Hindlimb muscle (tissue), 1 donor: ENCODE measurements around the gene CD163. TPM values are rescaled to one million over a fixed set of nuclear protein-coding genes. Genes with fewer than 3 reads are reported as not detected.
"Not testable (repeated sequence)": the region's sequence is repeated elsewhere in the genome, so short reads cannot be mapped to it uniquely, and the experiment has no call there.

ENCODE experiments used
- DNase-seq: peaks from one replicate; pipeline ENCODE4 v3.0.0-alpha.2; 2013
- polyA plus RNA-seq: library from polyadenylated mRNA; unstranded; fragments of 120-200 nt; gene quantifications from one replicate; pipeline ENCODE4 v1.2.1, GENCODE V29; 2013; ENCODE audit not compliant: insufficient read length

CD163 gene
- polyA plus RNA-seq = 25.1 TPM

DNA sequence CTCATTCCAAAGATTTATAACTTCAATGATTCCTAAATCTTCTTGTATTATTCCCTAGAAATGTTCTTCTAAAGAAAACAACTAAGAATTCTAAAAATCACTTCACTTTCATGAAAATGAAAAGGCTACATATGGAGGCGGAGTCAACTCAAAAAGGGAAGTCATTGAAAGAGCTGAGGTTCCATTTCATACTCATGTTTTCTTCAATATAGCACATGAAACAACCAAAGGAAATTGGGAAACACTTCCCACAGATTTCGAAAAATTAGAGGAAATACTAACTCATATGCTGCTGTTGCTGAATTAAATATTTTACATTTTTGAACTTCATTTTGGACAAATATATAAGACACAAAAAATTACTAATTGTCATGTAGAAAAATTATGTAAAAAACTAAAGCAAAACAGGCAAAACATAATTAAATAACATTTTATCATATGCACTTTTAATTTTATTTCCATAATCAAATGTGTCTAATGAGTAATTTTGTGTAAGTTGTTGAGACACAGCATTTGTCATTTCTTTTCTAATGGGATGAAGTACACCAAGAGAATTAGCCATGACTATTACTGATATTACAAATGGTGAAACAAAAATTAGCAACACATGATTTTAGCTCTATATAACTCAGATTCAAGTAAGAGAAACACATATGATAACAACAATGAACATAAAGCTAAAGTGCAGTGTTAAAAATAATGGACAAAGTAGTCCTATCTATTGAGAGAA is at the start of gene CD163:
CD163 (minus strand) TSS at position 92 of the 730 bp plus-strand sequence; CDS start at position 5, 87 bp downstream.
- no peak for DNase-seq

DNA sequence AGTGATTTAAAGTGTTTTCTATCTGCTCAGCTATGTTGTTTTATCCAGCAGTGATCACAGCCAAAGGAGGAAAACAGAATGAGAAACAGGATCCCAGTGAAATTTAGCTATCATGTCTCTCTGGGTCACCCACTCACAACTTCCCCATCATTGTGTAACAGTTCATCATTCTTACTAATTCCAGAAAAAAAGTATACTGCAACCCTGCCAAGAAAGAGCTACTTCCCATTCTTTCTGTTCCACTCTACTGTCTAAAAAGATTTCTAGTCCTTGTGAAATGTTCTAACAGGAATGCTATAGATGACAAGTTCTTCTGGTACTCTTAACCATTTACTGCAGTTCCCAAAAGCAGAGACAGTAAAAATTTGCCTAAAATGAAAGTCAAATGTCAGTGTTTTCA is 39.2 kb upstream of the CD163 start:
- DNase-seq = no peak

DNA sequence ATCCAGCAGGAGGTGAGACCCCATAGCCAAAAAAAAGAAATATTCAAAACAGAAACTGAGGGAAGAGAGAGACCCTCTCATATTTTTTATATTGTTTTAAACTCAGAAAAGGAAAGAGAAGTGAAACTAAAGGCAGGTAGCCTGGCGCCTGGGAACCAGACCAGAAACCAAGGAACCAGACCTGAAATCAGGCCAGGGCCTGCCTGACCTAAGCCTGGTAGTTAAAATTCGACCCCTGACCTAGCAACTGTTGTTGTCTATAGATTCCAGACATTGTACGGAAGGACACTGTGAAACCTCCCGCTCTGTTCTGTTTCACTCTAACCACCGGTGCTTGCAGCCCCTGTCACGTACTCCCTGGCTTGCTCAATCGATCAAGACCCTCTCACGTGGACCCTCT is 38.5 kb upstream of the CD163 start:
- DNase-seq = no peak

DNA sequence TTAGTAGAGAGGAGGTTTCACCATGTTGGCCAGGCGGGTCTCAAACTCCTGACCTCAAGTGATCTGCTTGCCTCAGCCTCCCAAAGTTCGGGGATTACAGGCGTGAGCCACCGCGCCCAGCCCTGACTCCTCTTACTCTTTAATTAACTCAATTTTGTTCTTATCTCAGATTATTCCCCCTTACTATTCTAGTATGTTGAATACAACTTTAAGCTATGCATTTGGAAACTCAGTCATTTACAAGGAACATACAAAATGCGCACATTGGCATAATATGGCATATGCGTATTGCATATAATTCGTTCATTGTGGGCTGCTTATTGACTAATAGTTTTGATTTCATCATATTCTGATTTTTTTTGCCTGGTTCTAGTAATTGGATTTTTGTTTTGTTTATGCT is 10.8 kb upstream of the CD163 start:
- no peak for DNase-seq

DNA sequence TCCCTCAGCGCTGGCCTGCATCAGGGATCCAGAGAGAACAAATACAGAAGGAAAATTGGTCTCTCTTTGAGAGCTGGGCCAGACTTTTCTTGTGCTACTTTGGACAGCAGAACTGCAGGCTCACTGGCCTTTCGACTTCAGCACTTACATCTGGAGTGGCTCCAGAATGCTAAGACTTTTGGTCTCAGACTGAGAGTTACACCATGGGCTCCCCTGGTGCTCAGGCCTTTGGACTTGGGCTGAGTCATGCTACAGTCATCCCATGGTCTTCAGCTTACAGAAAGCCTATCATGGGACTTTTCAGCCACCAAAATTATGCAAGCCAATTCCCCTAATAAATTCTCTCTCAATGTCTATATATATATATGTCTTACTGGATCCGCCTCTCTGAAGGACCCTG is 9.0 kb upstream of the CD163 start:
- no peak for DNase-seq

DNA sequence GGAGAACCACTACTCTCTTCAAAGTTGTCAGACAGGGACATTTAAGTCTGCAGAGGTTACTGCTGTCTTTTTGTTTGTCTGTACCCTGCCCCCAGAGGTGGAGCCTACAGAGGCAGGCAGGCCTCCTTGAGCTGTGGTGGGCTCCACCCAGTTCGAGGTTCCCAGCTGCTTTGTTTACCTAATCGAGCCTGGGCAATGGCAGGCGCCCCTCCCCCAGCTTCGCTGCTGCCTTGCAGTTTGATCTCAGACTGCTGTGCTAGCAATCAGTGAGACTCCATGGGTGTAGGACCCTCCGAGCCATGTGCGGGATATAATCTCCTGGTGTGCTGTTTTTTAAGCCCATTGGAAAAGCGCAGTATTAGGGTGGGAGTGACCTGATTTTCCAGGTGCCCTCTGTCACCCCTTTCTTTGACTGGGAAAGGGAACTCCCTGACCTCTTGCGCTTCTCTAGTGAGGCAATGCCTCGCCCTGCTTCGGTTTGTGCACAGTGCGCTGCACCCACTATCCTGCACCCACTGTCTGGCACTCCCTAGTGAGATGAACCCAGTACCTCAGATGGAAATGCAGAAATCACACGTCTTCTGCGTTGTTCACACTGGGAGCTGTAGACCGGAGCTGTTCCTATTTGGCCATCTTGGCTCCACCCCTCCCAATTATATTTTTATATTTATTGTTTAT is 6.4 kb upstream of the CD163 start:
- DNase-seq = not testable (repeated sequence)

DNA sequence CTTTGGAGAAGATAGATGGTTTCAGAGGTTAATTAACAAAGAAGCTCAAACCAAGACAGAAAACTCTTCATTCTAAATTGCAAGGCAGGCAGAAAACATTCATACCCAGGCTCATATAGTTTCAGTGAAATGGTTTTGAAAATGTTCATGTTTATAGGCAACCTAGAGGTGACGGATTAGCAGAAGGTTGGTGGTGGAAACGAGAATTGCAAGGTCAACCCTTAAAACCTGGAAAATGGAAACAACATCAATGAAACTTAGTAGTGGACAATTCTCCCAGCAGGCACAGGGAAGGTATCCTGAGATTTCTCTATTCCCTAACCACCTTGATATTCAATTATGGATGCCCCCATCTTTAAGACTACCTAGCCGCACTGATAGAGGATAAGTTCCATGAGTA is 965 bp downstream of the CD163 start:
- no peak for DNase-seq

DNA sequence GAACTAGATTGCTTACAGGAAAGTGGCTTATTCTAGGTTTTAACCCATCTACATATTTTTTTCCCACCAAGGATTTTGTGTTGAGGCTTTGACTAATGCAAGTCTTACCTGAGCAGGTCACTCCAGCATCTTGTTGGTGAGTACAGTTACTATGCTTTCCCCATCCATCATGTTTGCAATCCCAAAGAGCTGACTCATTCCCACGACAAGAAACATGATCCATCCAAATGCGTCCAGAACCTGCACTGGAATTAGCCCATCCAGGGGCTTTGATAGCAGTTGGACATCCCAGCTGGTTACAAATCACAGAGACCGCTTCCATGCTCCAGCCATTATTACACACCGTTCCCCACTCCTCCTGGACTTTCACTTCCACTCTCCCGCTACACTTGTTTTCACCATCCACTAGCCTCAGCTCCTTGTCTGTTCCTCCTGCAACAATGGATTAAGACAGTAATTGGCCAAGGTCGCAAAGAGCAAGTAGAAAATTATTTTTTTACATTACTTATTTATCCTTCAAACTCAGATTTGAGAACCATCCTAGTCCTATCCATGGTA is 2.5 kb downstream of the CD163 start:
- DNase-seq = no peak

DNA sequence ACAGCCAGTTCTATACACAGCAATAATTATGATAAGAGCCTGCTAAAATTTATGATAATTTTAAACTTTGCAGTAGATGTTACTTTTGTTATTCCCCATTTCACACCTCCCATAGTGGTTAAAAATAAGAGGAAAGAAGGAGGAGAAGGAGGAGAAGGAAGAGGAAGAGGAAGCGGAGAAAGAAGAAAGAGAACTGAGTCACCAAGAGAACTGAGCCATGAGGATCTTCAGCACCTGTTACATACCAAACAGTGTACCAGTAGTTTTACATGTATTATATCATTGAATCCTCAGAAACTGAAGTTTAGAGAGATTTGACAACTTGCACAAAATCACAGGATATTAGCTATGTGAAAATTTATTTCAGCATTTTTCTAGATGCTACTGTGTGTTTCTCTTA is 3.9 kb downstream of the CD163 start:
- no peak for DNase-seq

DNA sequence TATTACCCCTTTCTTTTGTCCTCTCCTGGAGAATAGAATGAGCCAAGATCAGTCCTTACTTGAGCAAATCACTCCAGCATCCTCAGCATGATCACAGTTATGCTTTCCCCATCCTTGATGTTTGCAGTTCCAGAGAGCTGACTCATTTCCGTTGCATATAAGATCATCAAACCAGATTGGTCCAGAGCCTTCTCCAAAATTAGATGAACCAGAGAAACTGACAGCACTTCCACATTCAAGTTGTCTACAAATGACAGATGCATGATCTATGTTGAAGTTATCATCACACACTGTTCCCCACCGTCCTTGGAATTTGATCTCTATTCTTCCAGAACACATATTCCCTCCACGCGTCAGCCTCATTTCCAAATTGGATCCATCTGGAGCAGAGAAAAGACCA is 4.8 kb downstream of the CD163 start:
- DNase-seq = peak; percentile 19

DNA sequence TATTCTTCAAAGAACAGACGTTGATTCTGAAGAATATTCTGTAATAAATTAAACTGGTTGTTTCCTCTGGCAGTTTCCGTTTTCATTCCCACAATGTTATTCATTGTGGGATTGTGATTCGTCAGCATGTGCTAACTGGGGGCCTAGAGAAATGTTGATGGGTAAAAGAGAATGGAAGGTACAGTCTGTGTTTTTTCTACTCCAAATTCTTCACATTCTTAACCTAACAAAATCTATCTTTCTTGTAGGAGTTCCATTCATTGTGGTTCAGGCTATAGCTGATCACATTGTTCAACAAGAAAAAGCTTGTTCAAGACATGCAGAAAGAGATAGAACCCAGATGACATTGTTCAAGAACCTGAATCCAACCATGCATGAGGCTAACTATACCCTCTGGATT is 5.9 kb downstream of the CD163 start:
- DNase-seq = no peak

DNA sequence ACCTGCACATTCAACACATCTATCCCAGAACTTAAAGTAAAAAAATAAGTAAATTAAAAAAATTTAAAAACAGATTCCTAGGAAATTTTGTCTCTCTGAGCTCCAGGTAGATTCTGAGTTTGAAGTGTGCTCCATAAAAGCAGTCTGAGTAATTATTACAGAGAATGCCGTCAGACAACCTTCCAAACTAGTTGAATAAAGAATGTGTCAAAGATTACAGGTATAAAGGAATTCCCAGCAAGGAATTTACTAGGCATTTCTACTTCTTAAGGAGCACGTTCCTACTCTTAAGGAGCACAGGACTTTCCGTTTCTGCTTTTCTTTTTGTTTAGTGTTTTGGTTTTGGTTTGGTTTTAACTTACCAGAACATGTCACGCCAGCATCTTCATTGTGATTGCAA is 7.1 kb downstream of the CD163 start:
- DNase-seq = no peak

DNA sequence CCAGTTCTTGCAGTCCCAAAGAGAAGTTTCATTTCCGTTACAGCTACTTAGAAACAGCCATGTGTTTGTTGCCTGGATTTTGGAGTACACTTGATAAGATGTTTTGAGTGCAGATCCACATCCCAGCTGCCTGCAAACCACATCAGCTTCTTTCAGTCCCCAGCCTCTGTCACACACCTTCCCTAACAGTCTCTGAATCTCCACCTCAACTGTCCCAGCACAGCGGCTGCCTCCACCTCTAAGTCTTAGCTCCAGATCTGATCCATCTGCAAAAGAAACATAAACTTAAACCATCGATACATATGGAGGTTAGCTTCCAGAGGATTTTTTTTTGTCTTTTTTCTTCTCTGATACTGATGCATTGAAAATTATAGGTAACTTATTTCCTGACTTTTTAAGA is 8.4 kb downstream of the CD163 start:
- no peak for DNase-seq

DNA sequence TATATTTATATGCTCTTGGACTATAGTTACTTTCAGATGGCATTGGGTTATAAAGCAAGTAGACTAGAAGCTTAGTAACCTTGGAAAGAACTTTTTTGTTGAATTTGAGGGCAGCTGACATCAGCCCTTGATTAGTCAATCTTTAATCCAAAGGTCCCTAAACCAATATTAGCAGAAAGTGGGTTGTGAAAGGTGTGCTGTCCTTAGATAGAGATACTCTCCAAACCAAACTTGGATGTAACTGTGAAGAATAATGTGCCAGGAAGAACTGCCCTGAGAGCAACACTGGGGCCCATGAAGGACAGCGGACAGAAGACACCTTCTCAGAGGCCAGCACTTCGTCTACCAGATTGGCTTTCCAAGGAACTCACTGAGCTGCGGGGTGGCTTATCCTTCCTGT is 10.6 kb downstream of the CD163 start:
- DNase-seq = no peak

DNA sequence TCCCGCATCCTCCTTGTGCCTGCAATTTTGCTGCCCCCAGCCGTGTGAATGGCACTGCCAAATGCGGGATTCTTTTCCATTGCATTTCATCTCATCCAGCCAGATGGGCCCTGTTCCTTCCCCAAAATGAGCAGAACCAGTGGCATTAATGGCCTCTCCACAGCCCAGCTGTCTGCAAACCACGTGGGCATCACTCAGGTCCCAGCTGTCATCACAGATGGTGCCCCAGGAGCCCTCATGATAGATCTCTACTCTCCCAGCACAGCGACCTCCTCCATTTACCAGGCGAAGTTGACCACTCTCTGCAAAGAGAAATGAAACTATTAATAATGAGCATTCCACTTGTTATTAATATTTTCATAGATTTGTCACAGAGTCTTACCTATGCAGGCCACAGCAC is 17.1 kb downstream of the CD163 start:
- DNase-seq = no peak

DNA sequence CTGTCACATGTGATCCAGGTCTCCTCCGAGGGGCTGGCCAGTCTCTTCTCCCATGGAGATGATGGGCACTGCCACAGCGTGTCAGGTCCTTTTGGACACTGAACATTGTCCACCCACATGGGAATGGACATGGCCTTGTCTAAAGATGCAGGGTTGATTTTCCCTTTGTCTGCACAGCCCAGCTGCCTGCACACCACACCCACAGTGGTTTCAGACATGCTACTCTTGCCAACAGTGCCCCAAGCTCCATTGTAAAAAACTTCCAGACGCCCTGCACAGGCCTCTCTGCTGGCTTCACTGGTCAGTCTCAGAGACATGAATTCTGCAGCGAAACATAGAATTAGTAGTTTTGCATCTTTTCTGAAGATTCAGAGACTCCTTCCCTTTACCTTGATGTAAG is 18.5 kb downstream of the CD163 start:
- DNase-seq = no peak

DNA sequence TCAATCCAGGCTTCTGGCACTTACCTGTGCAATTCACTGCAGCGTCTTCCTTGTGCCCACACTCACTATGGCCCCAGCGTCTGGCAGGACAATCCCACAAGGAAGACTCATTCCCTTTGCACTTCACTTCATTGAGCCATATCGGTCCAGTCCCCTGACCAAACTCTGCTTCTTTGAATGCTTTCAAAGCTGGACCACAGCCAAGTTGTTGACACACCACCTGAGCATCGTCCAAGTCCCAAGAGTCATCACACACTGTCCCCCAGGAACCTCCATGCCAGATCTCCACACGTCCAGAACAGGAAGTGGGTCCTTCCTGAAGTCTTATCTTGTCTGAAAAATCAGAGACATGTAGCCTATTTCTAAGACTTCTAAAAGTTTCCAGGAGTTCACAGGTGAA is 20.2 kb downstream of the CD163 start:
- no peak for DNase-seq

DNA sequence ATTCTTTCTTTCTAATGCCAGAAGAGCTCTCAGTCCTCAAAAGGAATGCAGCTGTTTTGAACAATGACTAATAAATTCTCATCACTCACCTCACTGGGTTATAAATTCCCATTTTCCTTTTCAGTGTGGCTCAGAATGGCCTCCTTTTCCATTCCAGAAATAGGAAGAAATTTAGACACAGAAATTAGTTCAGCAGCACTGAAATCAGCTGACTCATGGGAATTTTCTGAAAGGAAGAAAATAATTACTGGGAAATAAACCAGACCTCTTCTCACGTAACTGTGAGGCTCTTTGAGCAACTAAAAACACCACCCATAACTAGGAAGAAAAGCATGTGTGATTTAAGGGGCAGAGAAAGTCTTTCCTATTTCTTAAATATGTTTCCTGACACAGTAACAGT is 23.8 kb downstream of the CD163 start:
- no peak for DNase-seq

DNA sequence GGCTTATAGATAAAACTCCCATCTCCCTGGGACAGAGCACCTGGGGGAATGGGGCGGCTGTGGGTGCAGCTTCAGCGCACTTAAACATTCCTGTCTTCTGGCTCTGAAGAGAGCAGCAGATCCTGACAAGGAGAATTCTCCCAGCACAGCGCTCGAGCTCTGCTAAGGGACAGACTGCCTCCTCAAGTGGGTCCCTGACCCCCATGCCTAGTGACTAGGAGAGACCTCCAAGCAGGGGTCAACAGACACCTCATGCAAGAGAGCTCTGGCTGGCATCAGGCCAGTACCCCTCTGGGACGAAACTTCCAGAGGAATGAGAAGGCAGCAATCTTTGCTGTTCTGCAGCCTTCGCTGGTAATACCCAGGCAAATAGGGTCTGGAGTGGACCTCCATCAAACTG is 31.5 kb downstream of the CD163 start:
- DNase-seq = no peak

DNA sequence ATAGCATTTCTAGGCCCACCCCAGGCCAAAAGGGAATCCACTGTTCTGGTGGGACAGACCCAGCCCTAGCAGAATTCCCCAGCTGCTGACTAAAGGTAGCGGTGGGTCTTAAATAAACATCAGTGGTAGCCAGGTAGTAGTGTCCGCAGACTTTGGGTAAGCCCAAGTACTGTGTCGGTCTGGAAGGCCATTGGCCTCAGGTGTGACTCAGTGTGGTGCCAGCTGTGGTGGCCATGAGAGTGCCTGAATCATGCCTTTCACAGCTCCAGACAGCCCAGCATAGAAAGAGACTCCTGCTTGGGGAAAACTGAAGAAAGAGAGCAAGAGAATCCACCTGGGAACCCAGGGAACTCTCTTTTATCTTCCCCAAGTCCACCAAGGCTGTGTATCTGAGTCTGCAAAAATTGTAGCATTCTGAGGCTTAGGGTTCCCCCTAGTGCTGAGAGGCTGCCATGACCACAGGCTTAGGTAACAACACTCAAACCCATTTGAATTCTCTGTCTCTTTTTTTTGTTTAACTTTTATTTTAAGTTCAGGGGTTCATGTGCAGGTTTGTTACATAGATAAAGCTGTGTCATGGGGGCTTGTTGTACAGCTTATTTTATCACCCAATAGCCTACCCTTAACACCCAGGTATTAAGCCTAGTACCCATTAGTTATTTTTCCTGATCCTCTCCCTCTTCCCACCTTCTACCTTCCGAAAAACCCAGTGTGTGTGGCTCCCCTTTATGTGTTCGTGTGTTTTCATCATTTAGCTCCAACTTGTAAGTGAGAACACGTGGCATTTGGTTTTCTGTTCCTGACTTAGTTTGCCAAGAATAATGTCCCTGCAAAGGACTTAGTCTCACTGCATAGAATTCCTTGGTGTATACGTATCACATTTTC is 43.0 kb downstream of the CD163 start:
- peak; percentile 26 for DNase-seq

DNA sequence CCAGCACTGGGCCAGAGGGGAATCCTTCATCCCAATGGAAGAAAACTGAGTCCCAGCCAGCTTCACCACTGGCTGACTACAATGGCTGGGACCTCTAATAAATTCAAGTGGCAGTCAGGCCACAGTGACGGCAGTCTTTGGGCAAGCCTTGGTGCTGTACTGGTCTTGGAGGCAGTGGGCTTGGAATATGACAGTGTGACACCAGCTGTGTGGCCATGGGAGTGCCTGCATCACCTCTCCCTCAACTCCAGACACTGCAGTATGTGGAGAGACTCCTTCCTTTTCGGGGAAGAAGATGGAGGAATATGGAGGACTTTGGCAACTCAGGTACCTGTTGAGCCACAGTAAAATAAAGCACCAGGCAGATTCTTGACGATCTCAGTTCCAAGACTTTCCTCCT is 43.6 kb downstream of the CD163 start:
- no peak for DNase-seq

DNA sequence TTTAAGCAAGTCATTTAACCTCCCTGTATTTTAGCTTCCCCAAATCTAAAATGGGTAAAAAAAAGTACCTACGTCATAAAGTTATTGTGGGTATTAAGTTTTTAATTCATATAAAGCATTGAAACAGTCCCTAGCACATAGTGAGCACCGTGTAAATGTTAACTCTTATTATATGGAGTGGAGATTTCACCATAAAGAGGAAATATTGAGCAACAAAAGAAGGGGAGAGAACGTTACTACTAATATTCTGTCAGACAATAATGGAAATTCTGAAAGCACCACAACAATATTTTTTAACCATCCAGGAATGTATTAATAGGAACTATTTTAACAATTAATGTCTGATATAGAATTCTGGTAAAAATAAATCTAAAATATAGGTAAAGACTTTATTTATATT is 51.8 kb downstream of the CD163 start:
- no peak for DNase-seq

DNA sequence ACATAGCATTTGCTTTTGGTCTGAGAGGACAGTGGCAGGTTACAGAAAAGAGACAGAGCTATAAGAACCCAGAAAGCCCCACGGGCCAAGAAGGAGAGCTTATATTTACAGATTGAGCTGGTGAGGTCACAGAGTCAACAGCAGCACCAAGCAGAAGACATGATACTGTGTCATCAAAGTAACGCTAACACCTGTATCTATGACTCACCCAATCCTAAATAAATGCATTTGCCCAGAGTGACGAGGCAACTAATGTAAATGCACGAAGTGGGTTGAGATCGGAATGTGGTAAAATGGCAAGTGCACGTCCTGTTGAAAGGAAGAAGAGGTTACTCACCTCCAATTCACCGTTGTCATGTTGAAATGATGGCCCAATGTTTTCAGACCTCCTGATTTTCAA is 52.9 kb downstream of the CD163 start:
- no peak for DNase-seq
